Activated CD8-positive, alpha-beta T cell treated with anti-CD3 and anti-CD28 coated beads, Interleukin-2, amount 10 ng/mL, durations not matched to agents 7 days and 5 days (primary cell): Measurements from ENCODE around the gene HPS1. TPM values are rescaled to one million over a fixed set of nuclear protein-coding genes. Genes with fewer than 3 reads are reported as not detected.

ENCODE experiments used
- ATAC-seq: fragments of 150-1000 bp; cut with Tn5 transposase; one replicate; pipeline ENCODE4 v1.10.0; 2021; ENCODE audit warnings: moderate library complexity
- CTCF ChIA-PET: fragments of 350-600 bp; sonication (Branson Sonifier 250); formaldehyde crosslinking; loops from one replicate; lab custom pipeline; 2021; ENCODE audit warnings: antibody characterized with exemption; lab: Charles Lee
- POLR2A ChIA-PET: fragments of 350-600 bp; sonication (Branson Sonifier 250); formaldehyde crosslinking; loops from one replicate; lab custom pipeline; 2021; ENCODE audit warnings: antibody characterized with exemption; lab: Charles Lee
- DNase-seq: peaks from one replicate; pipeline ENCODE4 v3.0.0-alpha.2; 2020
- H3K27ac Mint-ChIP-seq: one replicate; pipeline ENCODE4 v1.8.0; 2021; ENCODE audit warnings: mild to moderate bottlenecking, mixed read lengths
- H3K27me3 Mint-ChIP-seq: one replicate; pipeline ENCODE4 v1.8.0; 2021; ENCODE audit warnings: low read depth, mixed read lengths
- H3K36me3 Mint-ChIP-seq: one replicate; pipeline ENCODE4 v1.8.0; 2021; ENCODE audit warnings: low read depth, mixed read lengths
- H3K4me1 Mint-ChIP-seq: one replicate; pipeline ENCODE4 v1.8.0; 2021; ENCODE audit warnings: low read depth, mixed read lengths
- H3K4me3 Mint-ChIP-seq: one replicate; pipeline ENCODE4 v1.8.0; 2021; ENCODE audit warnings: mild to moderate bottlenecking, mixed read lengths
- H3K9me3 Mint-ChIP-seq: one replicate; pipeline ENCODE4 v1.8.0; 2022; ENCODE audit warnings: mixed read lengths; ENCODE audit not compliant: insufficient read depth
- total RNA-seq, 2 experiments: library from RNA; stranded (reverse); gene quantifications; one replicate each; pipeline ENCODE4 v1.2.3, GENCODE V29; 2021

Gene HPS1
- total RNA-seq, 2 experiments from 2014 or later: 85.2 to 91.9 TPM

- H3K4me1 Mint-ChIP-seq: peaks cover 10% of the 10 kb centered on the region
- H3K27ac Mint-ChIP-seq: no peak overlapping the region
- CTCF ChIA-PET: no interaction called here
- no peaks in the 10 kb centered on the region for H3K27me3 Mint-ChIP-seq
- no peak for ATAC-seq
- H3K36me3 Mint-ChIP-seq: peaks cover 2% of the 10 kb centered on the region
- H3K9me3 Mint-ChIP-seq: no peaks in the 10 kb centered on the region
- POLR2A ChIA-PET: no interaction called here
- H3K4me3 Mint-ChIP-seq: no peak overlapping the region
- no peak for DNase-seq
Observed at GRCh38 chr10:98407017-98407743, 39.6 kb downstream of the HPS1 start.

GRCh38 chr10:98405422-98405821 lies 41.3 kb downstream of the HPS1 start:
- H3K4me1 Mint-ChIP-seq: peaks cover 10% of the 10 kb centered on the region
- ChIA-PET CTCF (no interaction called here), POLR2A (interaction anchor here (1.2 kb wide), 1 partner anchor 10 kb away, joined by 3 read pairs; the partner anchor contains the start of gene PYROXD2)
- H3K27me3 Mint-ChIP-seq: no peaks in the 10 kb centered on the region
- DNase-seq (no peak), ATAC-seq (no peak)
- H3K4me3 Mint-ChIP-seq: no peak overlapping the region
- peaks cover 2% of the 10 kb centered on the region for H3K36me3 Mint-ChIP-seq
- no peak overlapping the region for H3K27ac Mint-ChIP-seq
- no peaks in the 10 kb centered on the region for H3K9me3 Mint-ChIP-seq

GRCh38 chr10:98404571-98405359 lies 42.0 kb downstream of the HPS1 start:
- ATAC-seq (no peak), DNase-seq (no peak)
- Mint-ChIP-seq H3K4me1 (peaks cover 10% of the 10 kb centered on the region), H3K27me3 (no peaks in the 10 kb centered on the region), H3K36me3 (peaks cover 2% of the 10 kb centered on the region), H3K9me3 (no peaks in the 10 kb centered on the region), H3K4me3 (no peak overlapping the region), H3K27ac (peak overlapping the region; percentile 36)
- CTCF ChIA-PET: interaction anchor here (0.8 to 0.9 kb wide), 2 partner anchors 10 to 21 kb away, joined by 3 read pairs; partner anchors contain the start of gene PYROXD2
- POLR2A ChIA-PET: interaction anchor here (1.2 to 1.6 kb wide), 2 partner anchors 10 to 42 kb away, joined by 3 to 4 read pairs; partner anchors contain the start of genes HPS1 and PYROXD2

GRCh38 chr10:98403812-98404504 lies 42.8 kb downstream of the HPS1 start:
- Mint-ChIP-seq H3K27ac (peak overlapping the region; percentile 69), H3K9me3 (no peaks in the 10 kb centered on the region), H3K4me1 (peaks cover 10% of the 10 kb centered on the region), H3K36me3 (peaks cover 2% of the 10 kb centered on the region), H3K4me3 (no peak overlapping the region), H3K27me3 (no peaks in the 10 kb centered on the region)
- ATAC-seq (no peak), DNase-seq (no peak)
- ChIA-PET CTCF (interaction anchor here (0.8 to 0.9 kb wide), 2 partner anchors 11 to 22 kb away, joined by 3 read pairs; partner anchors contain the start of gene PYROXD2), POLR2A (interaction anchor here (1.0 to 1.6 kb wide), 2 partner anchors 12 to 42 kb away, joined by 3 to 4 read pairs; partner anchors contain the start of gene HPS1)

- no peak for DNase-seq
- Mint-ChIP-seq H3K36me3 (peaks cover 2% of the 10 kb centered on the region), H3K4me1 (peaks cover 10% of the 10 kb centered on the region), H3K4me3 (no peak overlapping the region), H3K9me3 (no peaks in the 10 kb centered on the region), H3K27me3 (no peaks in the 10 kb centered on the region), H3K27ac (no peak overlapping the region)
- no peak for ATAC-seq
- ChIA-PET POLR2A (interaction anchor here (1.0 to 1.6 kb wide), 2 partner anchors 12 to 43 kb away, joined by 3 to 4 read pairs; partner anchors contain the start of gene HPS1), CTCF (interaction anchor here (0.5 kb wide), 1 partner anchor 234 kb away, joined by 3 read pairs; no protein-coding TSS in a partner anchor)
Observed at GRCh38 chr10:98402931-98403718, 43.6 kb downstream of the HPS1 start.

DNA sequence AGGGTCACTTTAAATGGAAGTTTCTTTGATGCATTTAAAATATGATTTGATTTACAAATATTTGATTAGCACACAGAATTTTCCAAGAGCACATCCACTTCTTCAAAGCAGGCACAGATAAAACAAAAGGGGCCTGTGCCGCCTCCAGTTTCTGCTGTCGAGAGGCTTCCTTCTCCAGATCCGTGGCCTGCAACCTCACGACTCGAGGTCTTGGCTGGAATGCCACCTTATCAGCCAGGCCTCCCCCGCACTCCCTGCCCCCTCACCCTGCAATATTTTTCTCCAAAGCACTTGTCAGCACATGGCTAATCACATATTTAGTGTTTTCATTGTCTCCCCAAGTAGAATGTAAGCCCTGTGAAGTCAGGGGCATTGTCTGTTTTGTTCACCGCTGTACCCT lies 44.3 kb downstream of the HPS1 start:
- Mint-ChIP-seq H3K27ac (no peak overlapping the region), H3K9me3 (no peaks in the 10 kb centered on the region), H3K4me3 (no peak overlapping the region), H3K27me3 (no peaks in the 10 kb centered on the region), H3K36me3 (peaks cover 2% of the 10 kb centered on the region), H3K4me1 (peaks cover 10% of the 10 kb centered on the region)
- ChIA-PET CTCF (interaction anchor here (1.2 kb wide), 1 partner anchor 24 kb away, joined by 4 read pairs; no protein-coding TSS in a partner anchor), POLR2A (no interaction called here)
- no peak for DNase-seq
- ATAC-seq: no peak

GRCh38 chr10:98400482-98400881 lies 46.3 kb downstream of the HPS1 start:
- no peaks in the 10 kb centered on the region for H3K27me3 Mint-ChIP-seq
- no peak for DNase-seq

GRCh38 chr10:98399784-98400183 lies 47.0 kb downstream of the HPS1 start:
- no peaks in the 10 kb centered on the region for H3K9me3 Mint-ChIP-seq
- CTCF ChIA-PET: no interaction called here
- ATAC-seq (no peak), DNase-seq (no peak)
- POLR2A ChIA-PET: no interaction called here
- no peak overlapping the region for H3K4me3 Mint-ChIP-seq
- H3K4me1 Mint-ChIP-seq: peaks cover 10% of the 10 kb centered on the region
- no peaks in the 10 kb centered on the region for H3K27me3 Mint-ChIP-seq
- H3K36me3 Mint-ChIP-seq: peaks cover 2% of the 10 kb centered on the region
- no peak overlapping the region for H3K27ac Mint-ChIP-seq

More at GRCh38 chr10:98400482-98400881, 46.3 kb downstream of the HPS1 start:
- Mint-ChIP-seq H3K9me3 (no peaks in the 10 kb centered on the region), H3K36me3 (peaks cover 2% of the 10 kb centered on the region), H3K4me1 (peaks cover 10% of the 10 kb centered on the region), H3K27ac (no peak overlapping the region), H3K4me3 (no peak overlapping the region)
- ChIA-PET POLR2A (no interaction called here), CTCF (no interaction called here)
- no peak for ATAC-seq

DNA sequence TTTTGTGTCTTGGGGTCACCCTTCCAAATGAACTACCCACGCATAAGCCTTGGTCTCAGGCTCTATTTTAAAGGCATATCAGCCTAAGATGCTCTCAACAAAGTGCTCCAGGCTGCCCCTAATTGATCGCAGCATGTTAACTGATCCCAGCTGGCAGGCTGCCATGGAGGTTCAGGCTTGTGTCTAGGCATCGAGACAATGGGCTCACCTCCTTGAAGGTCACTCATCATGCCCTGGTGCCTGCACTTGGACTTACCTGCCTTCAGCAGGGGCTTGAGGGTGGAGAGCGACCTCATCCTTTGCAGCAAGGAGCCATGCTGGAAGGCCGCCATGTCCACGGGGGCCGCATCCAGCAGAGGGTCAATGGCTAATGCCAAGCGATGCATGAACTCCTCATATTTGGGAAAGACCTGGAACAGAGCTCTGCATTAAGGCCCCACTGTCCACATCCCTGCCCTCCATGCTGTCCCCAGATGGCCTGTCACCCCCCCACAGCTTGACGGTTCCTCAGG lies 49.6 kb downstream of the HPS1 start:
- ChIA-PET POLR2A (no interaction called here), CTCF (no interaction called here)
- Mint-ChIP-seq H3K4me1 (peaks cover 5% of the 10 kb centered on the region), H3K27me3 (no peaks in the 10 kb centered on the region), H3K4me3 (no peak overlapping the region), H3K27ac (no peak overlapping the region), H3K36me3 (no peaks in the 10 kb centered on the region), H3K9me3 (no peaks in the 10 kb centered on the region)
- ATAC-seq: no peak
- no peak for DNase-seq

- Mint-ChIP-seq H3K4me1 (peaks cover 11% of the 10 kb centered on the region), H3K36me3 (peaks cover 2% of the 10 kb centered on the region), H3K9me3 (no peaks in the 10 kb centered on the region), H3K4me3 (no peak overlapping the region), H3K27me3 (no peaks in the 10 kb centered on the region), H3K27ac (no peak overlapping the region)
- POLR2A ChIA-PET: no interaction called here
- DNase-seq: no peak
- CTCF ChIA-PET: interaction anchor here (1.1 kb wide), 1 partner anchor 20 kb away, joined by 3 read pairs; no protein-coding TSS in a partner anchor
- ATAC-seq: no peak
Observed at GRCh38 chr10:98396096-98397063, 50.4 kb downstream of the HPS1 start.
